ENCODE data around the gene TMEM151B.

DNA sequence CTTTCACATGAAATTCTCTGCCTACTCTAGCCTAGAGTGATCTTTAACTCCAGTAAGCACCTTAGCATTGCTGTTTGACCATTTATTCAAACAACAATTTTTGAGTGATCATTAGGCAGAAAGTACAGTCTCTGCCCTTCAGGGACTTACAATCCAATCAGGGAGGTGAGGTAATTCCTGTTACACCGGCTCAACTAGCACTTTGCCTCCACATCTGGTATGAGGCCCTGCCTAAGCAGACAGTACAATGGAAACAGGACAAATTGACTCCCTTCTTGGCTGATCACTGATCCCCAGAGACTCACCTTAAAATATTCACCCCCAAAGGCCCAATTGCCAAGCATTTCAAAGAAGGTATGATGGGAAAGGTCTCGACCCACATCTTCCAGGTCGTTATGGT is 41.5 kb downstream of the TMEM151B start:
- TF ChIP-seq EZH2 (IDR thresholded peaks at IDR 0.05; ENCODE audit: borderline replicate concordance, control insufficient read depth, low read depth, low read length), result no peak
- TF ChIP-seq RAD21 (IDR thresholded peaks at IDR 0.05; ENCODE audit: insufficient read depth, low read depth, low read length), result no peak
- TF ChIP-seq EP300 (IDR thresholded peaks at IDR 0.05; ENCODE audit: borderline replicate concordance in 1 of 2, control insufficient read depth in 1 of 2, low read depth in 2 of 2, low read length in 2 of 2), result no peak
- no peak for TF ChIP-seq KAT2A (conservative IDR thresholded peaks at IDR 0.05; ENCODE audit: control insufficient read depth, low read depth, low read length)
- TF ChIP-seq SUZ12 (IDR thresholded peaks at IDR 0.05; ENCODE audit: unreplicated experiment), result no peak
- no peak for TF ChIP-seq YBX1 (IDR thresholded peaks at IDR 0.05)

Measured in GM12878 (cell line).